Kidney (tissue), 14 donors: Measurements from ENCODE around the gene ABLIM2. TPM values are rescaled to one million over a fixed set of nuclear protein-coding genes. Genes with fewer than 3 reads are reported as not detected.

Source experiments
- DNase-seq, 5 donors: peaks; one replicate each; pipeline ENCODE4 v3.0.0-alpha.2; 2013 to 2020
- FAIRE-seq: peaks from 2 replicates; lab custom pipeline; 2012; peaks lifted over from hg19 to GRCh38; lab: Jason Lieb, UNC
- H3K27ac ChIP-seq, 2 donors: one replicate each; pipeline ENCODE4 v1.7.0; 2013; ENCODE audit warnings: low read depth in 2 of 2, low read length in 2 of 2, inconsistent platforms in 1 of 2
- H3K27me3 ChIP-seq: one replicate; pipeline ENCODE4 v1.7.1; 2013; ENCODE audit warnings: low read length, inconsistent platforms; ENCODE audit not compliant: control insufficient read depth, insufficient read depth
- H3K36me3 ChIP-seq, 3 donors: one replicate each; pipeline versions ENCODE4 v1.7.0 to v1.7.1; 2013; ENCODE audit warnings: low read length in 3 of 3, control low read depth in 1 of 3, inconsistent platforms in 1 of 3; ENCODE audit not compliant: insufficient read depth in 3 of 3, control insufficient read depth in 2 of 3
- H3K4me1 ChIP-seq, 3 donors: one replicate each; pipeline versions ENCODE4 v1.7.0 to v1.7.1; 2013; ENCODE audit warnings: low read length in 3 of 3, inconsistent platforms in 1 of 3, low read depth in 1 of 3; ENCODE audit not compliant: control insufficient read depth in 2 of 3, insufficient read depth in 2 of 3
- H3K4me3 ChIP-seq, 3 donors: one replicate each; pipeline versions ENCODE4 v1.7.0 to v1.8.1; 2013; ENCODE audit warnings: low read length in 3 of 3, control low read depth in 1 of 3, inconsistent platforms in 1 of 3
- H3K9ac ChIP-seq, 3 donors: one replicate each; pipeline versions ENCODE4 v1.7.0 to v1.7.1; 2013; ENCODE audit warnings: low read length in 3 of 3, control low read depth in 1 of 3, inconsistent platforms in 1 of 3
- H3K9me3 ChIP-seq, 3 donors: one replicate each; pipeline versions ENCODE4 v1.7.0 to v1.7.1; 2013; ENCODE audit warnings: low read length in 3 of 3, control low read depth in 1 of 3, inconsistent platforms in 1 of 3; ENCODE audit not compliant: control insufficient read depth in 2 of 3, insufficient read depth in 1 of 3
- intact Hi-C: fragments of 100-400 bp; cut with DNase I; formaldehyde crosslinking; loops from one replicate; pipeline ENCODE4 v1.11.1; 2022
- polyA plus RNA-seq: library from polyadenylated mRNA; stranded (reverse); fragments of 350-450 nt; fragmentation: Illumina TruSeq; extraction: RNeasy Lipid Tissue Mini Kit (QIAGEN cat#74804); gene quantifications from one replicate; pipeline ENCODE4 v1.2.3, GENCODE V29; 2014; ENCODE audit warnings: low read depth, low replicate concordance; ENCODE audit not compliant: insufficient read depth
- total RNA-seq: library from RNA; stranded (reverse); fragmentation: NEBNext Ultra II Directional; extraction: Animal tissue kit (Norgen Biotek cat#: 25700); gene quantifications from one replicate; pipeline ENCODE4 v1.2.1, GENCODE V29; 2021
- TF ChIP-seq, protein P1 (sequence below): IDR thresholded peaks from 3 replicates; pipeline ENCODE4 v1.5.1; 2012; ENCODE audit warnings: mild to moderate bottlenecking, moderate library complexity, borderline replicate concordance; ENCODE audit not compliant: insufficient read depth; ENCODE audit errors: extremely low read depth
- donor health status: control.
- donor health status: control.
- donor health status: control.
- donor health status: control.
- donor health status: control.
- donor health status: DM: yes; HTN: yes; CAD: no.
- donor health status: Normal renal cell carcinoma (clear cell type).

ABLIM2 gene
- total and polyA plus RNA-seq, 2 donors from 2014 or later: 9.5 to 23.3 TPM

DNA sequence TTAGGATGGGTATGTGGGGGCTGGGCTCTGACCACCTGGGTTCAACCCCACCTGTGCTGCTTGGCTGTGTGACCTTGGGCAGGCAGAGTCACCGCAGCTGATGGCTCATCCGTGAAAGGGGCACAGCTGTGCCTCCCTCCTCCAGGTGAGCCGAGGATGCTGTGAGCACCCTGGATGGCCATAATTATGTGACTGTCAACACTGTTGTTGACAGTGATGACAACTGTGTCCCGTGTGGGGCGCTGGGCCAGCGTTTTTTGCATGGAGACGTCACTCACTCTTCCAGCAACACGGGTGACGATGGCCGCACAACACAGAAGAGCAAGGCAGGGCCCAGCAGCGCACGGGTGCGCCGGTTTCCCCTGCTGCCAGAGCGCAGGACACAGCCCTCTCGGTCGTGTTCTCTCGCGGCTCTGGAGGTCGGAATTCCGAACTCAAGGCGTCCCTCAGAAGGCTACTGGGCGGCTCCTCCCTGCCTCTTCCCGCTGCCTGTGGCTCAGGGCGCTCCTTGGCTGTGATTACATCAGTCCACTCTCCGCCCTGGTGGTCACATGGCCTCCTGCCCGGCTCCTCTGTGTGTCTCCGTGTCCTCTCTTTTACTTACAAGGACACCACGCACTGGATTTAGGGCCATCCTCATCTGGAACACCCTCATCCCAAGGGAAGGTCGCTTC, 41.8 kb upstream of the ABLIM2 start:
- Histone ChIP-seq H3K4me3 (peak overlapping the region; percentile 55 to 93 (median 88)), H3K36me3 (no peaks in the 10 kb centered on the region), H3K9ac (peak overlapping the region; percentile 13 to 88 (median 85)), H3K27ac (peak overlapping the region; percentile 96 to 98), H3K27me3 (no peaks in the 10 kb centered on the region), H3K9me3 (no peaks in the 10 kb centered on the region), H3K4me1 (peaks cover 0 to 57% (median 26%) of the 10 kb centered on the region in 3 donors)
- intact Hi-C loops: no loop called here
- TF ChIP-seq, protein P1, sequence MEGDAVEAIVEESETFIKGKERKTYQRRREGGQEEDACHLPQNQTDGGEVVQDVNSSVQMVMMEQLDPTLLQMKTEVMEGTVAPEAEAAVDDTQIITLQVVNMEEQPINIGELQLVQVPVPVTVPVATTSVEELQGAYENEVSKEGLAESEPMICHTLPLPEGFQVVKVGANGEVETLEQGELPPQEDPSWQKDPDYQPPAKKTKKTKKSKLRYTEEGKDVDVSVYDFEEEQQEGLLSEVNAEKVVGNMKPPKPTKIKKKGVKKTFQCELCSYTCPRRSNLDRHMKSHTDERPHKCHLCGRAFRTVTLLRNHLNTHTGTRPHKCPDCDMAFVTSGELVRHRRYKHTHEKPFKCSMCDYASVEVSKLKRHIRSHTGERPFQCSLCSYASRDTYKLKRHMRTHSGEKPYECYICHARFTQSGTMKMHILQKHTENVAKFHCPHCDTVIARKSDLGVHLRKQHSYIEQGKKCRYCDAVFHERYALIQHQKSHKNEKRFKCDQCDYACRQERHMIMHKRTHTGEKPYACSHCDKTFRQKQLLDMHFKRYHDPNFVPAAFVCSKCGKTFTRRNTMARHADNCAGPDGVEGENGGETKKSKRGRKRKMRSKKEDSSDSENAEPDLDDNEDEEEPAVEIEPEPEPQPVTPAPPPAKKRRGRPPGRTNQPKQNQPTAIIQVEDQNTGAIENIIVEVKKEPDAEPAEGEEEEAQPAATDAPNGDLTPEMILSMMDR: no peak
- FAIRE-seq (no peak), DNase-seq (peak in 1 of 5 donors; percentile 93)

DNA sequence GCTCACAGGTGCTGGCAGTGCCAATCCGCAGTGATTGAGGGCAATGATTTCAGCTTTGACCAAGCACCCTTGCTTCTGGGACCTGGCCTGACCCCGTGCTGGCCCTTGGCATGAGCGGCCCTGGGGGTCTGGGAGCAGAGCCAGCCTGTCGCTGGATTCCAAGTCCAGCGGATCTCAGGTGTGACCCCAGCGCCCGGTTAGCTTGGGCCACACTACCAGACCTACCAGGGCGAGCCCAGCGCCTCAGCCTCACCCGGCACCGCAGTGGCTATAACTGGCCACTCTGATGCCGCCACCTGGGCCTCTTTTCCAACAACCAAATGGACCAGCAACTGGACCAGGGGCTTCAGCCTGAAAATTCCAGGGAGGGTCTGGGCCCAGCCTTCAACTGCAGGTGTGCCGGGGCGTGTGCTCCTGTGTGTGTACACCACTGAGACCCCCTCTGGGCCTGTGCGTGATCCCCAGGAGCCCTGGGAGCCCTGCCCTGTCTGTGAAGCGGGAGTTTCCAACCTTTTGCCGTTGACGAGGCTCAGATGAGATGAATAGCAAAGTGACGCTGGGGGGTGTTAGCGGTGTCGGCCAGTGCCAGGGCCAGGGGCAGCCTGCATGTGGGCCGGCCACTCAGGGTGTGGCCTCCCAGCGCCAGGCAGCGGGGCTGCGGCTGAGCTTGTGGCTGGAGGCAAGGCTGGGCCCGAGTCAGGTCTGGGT, 41.1 kb upstream of the ABLIM2 start:
- TF ChIP-seq, protein P1: no peak
- no peaks in the 10 kb centered on the region for H3K9me3 ChIP-seq
- H3K27ac ChIP-seq: peak overlapping the region; percentile 96 to 98
- H3K4me1 ChIP-seq: peaks cover 0 to 59% (median 24%) of the 10 kb centered on the region in 3 donors
- peak overlapping the region; percentile 55 to 93 (median 88) for H3K4me3 ChIP-seq
- H3K36me3 ChIP-seq: no peaks in the 10 kb centered on the region
- intact Hi-C loops: no loop called here
- H3K9ac ChIP-seq: peak overlapping the region; percentile 13 to 88 (median 85)
- peak in 2 of 5 donors; percentile 73 to 84 for DNase-seq
- FAIRE-seq: no peak
- H3K27me3 ChIP-seq: no peaks in the 10 kb centered on the region

DNA sequence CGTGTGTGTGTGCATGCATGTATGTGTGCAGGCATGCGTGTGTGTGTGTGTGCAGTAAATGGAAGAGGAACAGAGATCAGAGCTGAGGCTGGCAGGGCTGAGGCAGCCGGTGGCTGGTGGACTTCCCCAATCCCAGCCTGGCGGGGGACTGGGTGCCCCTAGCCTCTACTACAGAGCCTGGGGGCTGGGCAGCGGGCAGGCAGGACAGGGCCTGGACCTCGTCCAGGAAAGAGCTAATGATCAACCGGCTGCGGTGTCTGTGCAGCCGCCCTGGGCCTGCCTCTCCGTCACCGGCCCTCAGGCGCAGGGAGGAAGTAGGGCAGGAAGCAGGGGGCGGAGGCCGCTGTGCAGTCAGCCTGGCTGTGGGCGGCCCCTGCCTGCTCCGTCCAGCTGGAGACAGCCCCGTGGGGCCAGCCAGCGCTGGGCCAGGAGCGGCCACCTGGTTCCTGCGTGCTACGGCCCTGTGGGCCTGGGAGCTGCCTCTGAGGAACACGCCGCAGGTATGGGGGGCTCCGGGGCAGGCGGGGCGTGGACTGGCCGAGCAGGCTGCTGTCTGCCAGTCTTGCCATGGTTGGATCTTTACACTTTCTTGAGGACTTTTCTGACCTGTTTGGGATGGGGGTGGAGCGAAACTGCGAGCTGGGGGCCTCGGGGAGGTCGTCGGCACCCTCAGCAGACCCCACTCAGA, 40.4 kb upstream of the ABLIM2 start, which contains the start of gene SH3TC1:
Gene SH3TC1, plus strand, starts transcription at position 385 of the 688 bp plus-strand sequence. CDS start 5,905 bp downstream, outside the sequence.
- TF ChIP-seq, protein P1: no peak
- no peaks in the 10 kb centered on the region for H3K27me3 ChIP-seq
- DNase-seq (peak; percentile 92 to 99 (median 95)), FAIRE-seq (peak; percentile 44)
- no peaks in the 10 kb centered on the region for H3K9me3 ChIP-seq
- no peaks in the 10 kb centered on the region for H3K36me3 ChIP-seq
- H3K4me1 ChIP-seq: peaks cover 0 to 63% (median 19%) of the 10 kb centered on the region in 3 donors
- peak within 1 kb of the TSS; percentile 55 to 93 (median 88) for H3K4me3 ChIP-seq
- intact Hi-C loops: no loop called here
- peak within 1 kb of the TSS; percentile 96 to 98 for H3K27ac ChIP-seq
- H3K9ac ChIP-seq: peak within 1 kb of the TSS; percentile 13 to 88 (median 85)
